KMS-11 (cell line): ENCODE results near the gene FOXO3.

ENCODE experiments used
- H2AFZ ChIP-seq: fragments of 200-600 bp; sonication (generic); 2 replicates; pipeline ENCODE4 v1.6.1; 2016; ENCODE audit warnings: antibody characterized with exemption, mixed run types, low read depth
- H3K27ac ChIP-seq: fragments of 200-600 bp; sonication (generic); 2 replicates; pipeline ENCODE4 v1.6.1; 2016; ENCODE audit warnings: mild to moderate bottlenecking, mixed run types
- H3K27me3 ChIP-seq: fragments of 200-600 bp; sonication (generic); 2 replicates; pipeline ENCODE4 v1.6.1; 2017; ENCODE audit warnings: mild to moderate bottlenecking, low read depth, mixed run types, moderate library complexity; ENCODE audit not compliant: insufficient read depth
- H3K36me3 ChIP-seq: fragments of 200-600 bp; sonication (generic); 2 replicates; pipeline ENCODE4 v1.6.1; 2017; ENCODE audit warnings: mild to moderate bottlenecking, mixed run types; ENCODE audit not compliant: insufficient read depth
- H3K4me1 ChIP-seq: fragments of 200-600 bp; sonication (generic); 2 replicates; pipeline ENCODE4 v1.6.1; 2016; ENCODE audit warnings: mild to moderate bottlenecking, low read depth, mixed run types; ENCODE audit not compliant: poor library complexity, severe bottlenecking
- H3K4me2 ChIP-seq: fragments of 200-600 bp; sonication (generic); 2 replicates; pipeline ENCODE4 v1.7.0; 2016; ENCODE audit warnings: mild to moderate bottlenecking, mixed run types
- H3K4me3 ChIP-seq: fragments of 200-600 bp; sonication (generic); IDR thresholded peaks from 2 replicates; pipeline ENCODE4 v1.6.1; 2017; ENCODE audit warnings: low read depth, low read length, mixed read lengths; ENCODE audit not compliant: insufficient read depth
- H3K79me2 ChIP-seq: fragments of 200-600 bp; sonication (generic); 2 replicates; pipeline ENCODE4 v1.6.1; 2016; ENCODE audit warnings: low read depth, mixed run types; ENCODE audit not compliant: insufficient read depth
- H3K9ac ChIP-seq: fragments of 200-600 bp; sonication (generic); 2 replicates; pipeline ENCODE4 v1.6.1; 2016; ENCODE audit warnings: mild to moderate bottlenecking, mixed run types
- H4K20me1 ChIP-seq: fragments of 200-600 bp; sonication (generic); 2 replicates; pipeline ENCODE4 v1.6.1; 2016; ENCODE audit warnings: mild to moderate bottlenecking, mixed run types; ENCODE audit not compliant: insufficient read depth
- CTCF ChIP-seq: fragments of 200-600 bp; sonication (generic); conservative IDR thresholded peaks from 2 replicates; pipeline ENCODE4 v1.6.1; 2017; ENCODE audit warnings: low read depth, mild to moderate bottlenecking, antibody characterized with exemption, low read length, moderate library complexity, mixed read lengths

Gene FOXO3

GRCh38 chr6:108621117-108621516 lies 60.4 kb downstream of the FOXO3 start:
- Histone ChIP-seq H3K4me1 (peaks cover 100% of the 10 kb centered on the region), H3K27me3 (no peaks in the 10 kb centered on the region), H3K79me2 (peaks cover 100% of the 10 kb centered on the region), H3K4me3 (no peak overlapping the region), H2AFZ (no peak overlapping the region), H4K20me1 (peaks cover 60% of the 10 kb centered on the region), H3K4me2 (peak overlapping the region; percentile 21; the same call in 1 of the 2 replicates), H3K9ac (no peak overlapping the region), H3K27ac (no peak overlapping the region), H3K36me3 (no peaks in the 10 kb centered on the region)
- TF ChIP-seq CTCF: no peak

- H3K36me3 ChIP-seq: no peaks in the 10 kb centered on the region
- peaks cover 100% of the 10 kb centered on the region for H3K4me1 ChIP-seq
- peaks cover 77% of the 10 kb centered on the region for H4K20me1 ChIP-seq
- no peak overlapping the region for H2AFZ ChIP-seq
- no peak overlapping the region; the same call in 1 of the 2 replicates for H3K4me2 ChIP-seq
- no peak overlapping the region for H3K4me3 ChIP-seq
- H3K27ac ChIP-seq: no peak overlapping the region
- H3K9ac ChIP-seq: no peak overlapping the region
- no peaks in the 10 kb centered on the region for H3K27me3 ChIP-seq
- peaks cover 100% of the 10 kb centered on the region for H3K79me2 ChIP-seq
- TF ChIP-seq CTCF: no peak
Observed at GRCh38 chr6:108622641-108623298, 62.1 kb downstream of the FOXO3 start.

GRCh38 chr6:108623995-108624394 lies 63.3 kb downstream of the FOXO3 start:
- Histone ChIP-seq H4K20me1 (peaks cover 76% of the 10 kb centered on the region), H3K9ac (no peak overlapping the region), H3K4me2 (no peak overlapping the region; the same call in 1 of the 2 replicates), H3K27ac (no peak overlapping the region), H3K4me3 (no peak overlapping the region), H2AFZ (no peak overlapping the region), H3K27me3 (no peaks in the 10 kb centered on the region), H3K79me2 (peaks cover 100% of the 10 kb centered on the region), H3K4me1 (peaks cover 100% of the 10 kb centered on the region), H3K36me3 (no peaks in the 10 kb centered on the region)
- TF ChIP-seq CTCF: no peak

GRCh38 chr6:108625581-108625980 lies 64.9 kb downstream of the FOXO3 start:
- no peak for TF ChIP-seq CTCF
- Histone ChIP-seq H3K4me1 (peaks cover 100% of the 10 kb centered on the region), H3K27ac (no peak overlapping the region; the same call in 1 of the 2 replicates), H3K36me3 (no peaks in the 10 kb centered on the region), H3K9ac (no peak overlapping the region), H2AFZ (no peak overlapping the region), H3K79me2 (peaks cover 100% of the 10 kb centered on the region), H3K4me3 (no peak overlapping the region), H3K4me2 (0 out of 2 replicates have a peak overlapping the region, but pooled peaks have one; percentile 3), H3K27me3 (no peaks in the 10 kb centered on the region), H4K20me1 (peaks cover 70% of the 10 kb centered on the region)
